GM19023 (cell line): ENCODE results near the gene VPS26A.

Experiments used
- ATAC-seq: cut with Tn5 transposase; IDR thresholded peaks from one replicate; pipeline ENCODE4 v1.9.1; 2021; ENCODE audit warnings: mild to moderate bottlenecking, moderate library complexity; ENCODE audit not compliant: unreplicated experiment

The VPS26A gene

DNA sequence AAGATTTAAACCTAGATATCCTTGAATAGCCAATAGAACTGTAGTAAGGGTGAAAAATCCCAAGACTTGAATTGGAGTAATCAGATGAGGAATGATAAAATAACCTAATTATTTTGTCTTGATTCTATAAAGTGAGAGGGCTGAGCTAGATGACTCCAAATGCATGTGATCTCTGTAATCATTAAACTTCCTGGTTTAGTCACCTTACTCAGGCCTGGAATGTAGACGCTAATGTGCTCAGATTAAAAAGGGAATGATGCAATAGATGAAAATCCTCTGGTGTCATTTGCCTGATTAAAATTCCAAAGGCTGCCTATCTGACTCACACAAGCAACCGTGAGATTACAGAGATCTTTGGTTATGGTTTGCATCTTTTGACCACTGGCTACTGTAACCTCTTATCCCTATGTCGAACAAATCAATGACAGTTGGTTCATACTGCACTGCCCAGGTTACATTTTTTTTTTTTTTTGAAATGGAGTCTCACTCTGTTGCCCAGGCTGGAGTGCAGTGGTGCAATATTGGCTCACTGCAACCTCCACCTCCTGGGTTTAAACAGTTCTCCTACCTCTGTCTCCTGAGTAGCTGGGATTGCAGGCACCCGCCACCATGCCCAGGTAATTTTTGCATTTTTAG lies 93.3 kb downstream of the VPS26A start:
- ATAC-seq, result no peak

DNA sequence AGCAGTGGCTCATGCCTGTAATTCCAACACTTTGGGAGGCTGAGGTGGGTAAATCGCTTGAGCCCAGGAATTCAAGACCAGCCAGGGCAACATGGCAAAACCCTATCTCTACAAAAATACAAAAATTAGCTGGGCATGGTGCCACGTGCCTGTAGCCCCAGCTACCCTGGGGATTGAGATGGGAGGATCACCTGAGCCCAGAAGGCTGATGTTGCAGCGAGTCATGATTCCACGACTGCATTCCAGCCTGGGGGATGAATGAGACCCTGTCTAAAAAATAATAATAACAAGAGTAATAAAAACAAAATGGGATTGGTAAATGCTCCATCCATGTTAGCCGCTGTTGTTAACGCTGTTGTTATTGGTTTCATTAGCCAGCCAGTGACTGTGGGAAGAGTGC lies 94.9 kb downstream of the VPS26A start:
- ATAC-seq, result no peak

DNA sequence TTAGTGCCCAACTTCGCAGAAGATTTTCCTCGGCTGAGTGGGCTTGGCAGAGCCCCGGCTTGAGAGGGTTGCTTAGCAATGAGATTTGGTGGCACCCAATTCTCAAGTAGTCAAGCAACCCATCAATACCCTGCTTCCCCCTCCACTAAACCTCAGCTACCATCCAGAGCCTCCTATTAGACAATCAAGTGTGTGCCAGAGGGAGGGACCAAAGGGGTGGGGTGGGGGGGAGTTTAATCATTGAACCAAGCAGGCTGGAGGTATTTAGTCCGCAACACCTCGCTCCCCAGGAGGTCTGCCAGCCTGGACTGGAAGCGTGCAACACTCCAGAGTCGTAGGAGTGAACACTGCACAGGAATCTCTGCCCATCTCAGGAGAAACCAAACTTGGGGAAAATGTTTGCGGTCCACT lies 96.1 kb downstream of the VPS26A start, which contains the start of gene HKDC1:
Gene HKDC1, plus strand, starts transcription at position 292 of the 411 bp plus-strand sequence. Its CDS starts 104 bp downstream, at position 396.
- ATAC-seq, result no peak

DNA sequence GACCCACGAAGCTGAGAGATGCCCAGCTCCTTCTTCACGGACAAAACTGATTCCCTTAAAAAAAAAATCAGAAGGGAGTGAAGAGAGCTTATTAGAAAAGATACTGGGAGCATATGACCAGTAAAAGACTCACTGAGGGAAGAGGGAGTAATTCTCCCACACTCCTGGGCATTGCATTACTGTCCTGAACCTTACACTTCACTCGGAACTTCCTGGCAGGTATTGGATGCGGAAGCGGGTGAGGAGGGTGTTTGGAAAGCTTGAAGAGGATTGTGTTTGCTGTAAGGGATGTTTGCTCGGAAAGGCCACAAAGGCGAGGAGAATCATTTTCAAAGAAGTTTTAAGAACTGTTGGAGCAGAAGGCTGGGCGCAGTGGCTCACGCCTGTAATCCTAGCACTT lies 96.5 kb downstream of the VPS26A start:
- no peak for ATAC-seq
